H1 (cell line): ENCODE data around the gene GBF1. TPM values are rescaled to one million over a fixed set of nuclear protein-coding genes. Genes with fewer than 3 reads are reported as not detected.

Experiments
- BCL11A ChIP-seq, 2 experiments: IDR thresholded peaks; one replicate each; pipeline ENCODE4 v1.6.1; 2011; ENCODE audit warnings: low read depth in 2 of 2, low read length in 2 of 2, mild to moderate bottlenecking in 2 of 2
- CBX5 ChIP-seq: fragments of 300-800, 300-1000 bp; sonication (generic); IDR thresholded peaks from 2 replicates; pipeline ENCODE4 v1.7.1; 2016; ENCODE audit warnings: antibody characterized with exemption, low read length, low read depth
- MAFK ChIP-seq: IDR thresholded peaks from 2 replicates; pipeline ENCODE4 v1.6.1; 2012; ENCODE audit warnings: low read depth, mild to moderate bottlenecking, improper control_type of control experiment, low read length
- polyA plus RNA-seq, 7 experiments: library from polyadenylated mRNA; depleted of rRNA in 3 of 7; stranded (reverse) in 5 of 7; unstranded in 2 of 7; fragments of >200 nt in 5 of 7; fragments of 200-250 nt in 2 of 7; gene quantifications; 1 replicate in 5 of 7; 2 replicates in 1 of 7; 4 replicates in 1 of 7; pipeline versions ENCODE4 v1.2.1 to v1.2.3, GENCODE V29; 2011 to 2013; ENCODE audit warnings: missing spikeins in 2 of 7, mixed read lengths in 2 of 7
- total RNA-seq: library from RNA; stranded (reverse); fragmentation: NEBNext Ultra II Directional; extraction: Animal tissue kit (Norgen Biotek cat#: 25700); gene quantifications from 2 replicates; pipeline ENCODE4 v1.2.1, GENCODE V29; 2021

Gene GBF1
- total and polyA plus RNA-seq, 2 of the 8 experiments (the other 6 are each of a cell fraction or from before 2014, with no cell fraction given), result 11.0 to 25.5 TPM

DNA sequence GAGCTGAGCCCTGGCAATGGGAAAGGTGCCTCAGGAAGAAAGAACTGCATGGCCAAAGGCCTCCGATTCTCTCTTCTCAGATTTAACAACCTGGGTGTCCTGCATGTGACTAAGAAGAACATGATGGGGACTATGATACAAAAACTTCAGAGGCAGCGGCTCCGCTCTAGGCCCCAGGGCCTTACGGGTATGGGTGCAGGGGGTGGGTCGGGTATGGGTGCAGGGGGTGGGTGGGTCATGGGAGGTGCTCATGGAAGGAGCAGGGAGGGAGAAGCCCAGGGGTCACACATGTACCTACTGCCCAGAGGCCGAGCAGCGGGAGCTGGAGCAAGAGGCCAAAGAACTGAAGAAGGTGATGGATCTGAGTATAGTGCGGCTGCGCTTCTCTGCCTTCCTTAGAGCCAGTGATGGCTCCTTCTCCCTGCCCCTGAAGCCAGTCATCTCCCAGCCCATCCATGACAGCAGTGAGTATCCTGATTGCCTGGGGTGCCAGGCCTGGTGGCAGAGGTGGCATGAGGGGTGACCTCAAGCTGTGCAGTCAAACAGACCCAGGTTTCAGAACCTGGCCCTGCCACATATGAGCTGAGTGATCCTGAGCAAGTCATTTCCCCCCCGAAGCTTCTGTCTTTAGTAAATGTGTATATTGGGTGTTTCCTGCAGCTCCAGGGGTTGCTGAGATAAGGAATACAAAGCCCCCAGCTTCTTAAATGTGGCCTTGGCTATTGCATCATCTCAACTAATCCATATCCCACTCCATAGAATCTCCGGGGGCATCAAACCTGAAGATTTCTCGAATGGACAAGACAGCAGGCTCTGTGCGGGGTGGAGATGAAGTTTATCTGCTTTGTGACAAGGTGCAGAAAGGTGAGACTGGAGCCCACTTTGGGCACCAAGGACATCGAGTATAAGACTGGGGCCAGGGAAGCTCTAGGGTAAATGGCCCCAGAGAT lies 152.2 kb downstream of the GBF1 start (continued):
- no peak for TF ChIP-seq BCL11A (IDR thresholded peaks at IDR 0.05; ENCODE audit: low read depth in 2 of 2, low read length in 2 of 2)
- TF ChIP-seq MAFK, result no peak
- no peak for TF ChIP-seq CBX5
